ENCODE data around the gene VTI1A.

The VTI1A gene

GRCh38 chr10:112675560-112676083 lies 228.6 kb downstream of the VTI1A start:
- no peak overlapping the region for H3K4me3 ChIP-seq (replicated peaks in 1 of 2; ENCODE audit: low read depth in 2 of 2, low read length in 2 of 2)
- no peak for TF ChIP-seq CTCF (IDR thresholded peaks at IDR 0.05; ENCODE audit: low read depth, low read length)
- no peak for DNase-seq (ENCODE audit: low read depth in 2 of 2)

- peak in 1 of 2 donors; percentile 23 for DNase-seq (ENCODE audit: low read depth in 2 of 2)
- no peak for TF ChIP-seq CTCF (IDR thresholded peaks at IDR 0.05; ENCODE audit: low read depth, low read length)
- H3K4me3 ChIP-seq (replicated peaks in 1 of 2; ENCODE audit: low read depth in 2 of 2, low read length in 2 of 2) = no peak overlapping the region
Observed at GRCh38 chr10:112677689-112678088, 230.7 kb downstream of the VTI1A start.

GRCh38 chr10:112678581-112678980 lies 231.6 kb downstream of the VTI1A start:
- TF ChIP-seq CTCF (IDR thresholded peaks at IDR 0.05; ENCODE audit: low read depth, low read length) = no peak
- H3K4me3 ChIP-seq (replicated peaks in 1 of 2; ENCODE audit: low read depth in 2 of 2, low read length in 2 of 2) = no peak overlapping the region
- DNase-seq (ENCODE audit: low read depth in 2 of 2) = no peak

- TF ChIP-seq CTCF (IDR thresholded peaks at IDR 0.05; ENCODE audit: low read depth, low read length) = no peak
- no peak for DNase-seq (ENCODE audit: low read depth in 2 of 2)
- H3K4me3 ChIP-seq (replicated peaks in 1 of 2; ENCODE audit: low read depth in 2 of 2, low read length in 2 of 2) = no peak overlapping the region
Observed at GRCh38 chr10:112678987-112679386, 232.0 kb downstream of the VTI1A start.

- no peak for TF ChIP-seq CTCF (IDR thresholded peaks at IDR 0.05; ENCODE audit: low read depth, low read length)
- H3K4me3 ChIP-seq (replicated peaks in 1 of 2; ENCODE audit: low read depth in 2 of 2, low read length in 2 of 2) = no peak overlapping the region
- DNase-seq (ENCODE audit: low read depth in 2 of 2) = no peak
Observed at GRCh38 chr10:112679392-112679791, 232.4 kb downstream of the VTI1A start.

GRCh38 chr10:112680586-112680985 lies 233.6 kb downstream of the VTI1A start:
- H3K4me3 ChIP-seq (replicated peaks in 1 of 2; ENCODE audit: low read depth in 2 of 2, low read length in 2 of 2) = no peak overlapping the region
- TF ChIP-seq CTCF (IDR thresholded peaks at IDR 0.05; ENCODE audit: low read depth, low read length) = no peak
- DNase-seq (ENCODE audit: low read depth in 2 of 2) = no peak

- TF ChIP-seq CTCF (IDR thresholded peaks at IDR 0.05; ENCODE audit: low read depth, low read length) = no peak
- no peak overlapping the region for H3K4me3 ChIP-seq (replicated peaks in 1 of 2; ENCODE audit: low read depth in 2 of 2, low read length in 2 of 2)
- peak; percentile 72 to 73 for DNase-seq (ENCODE audit: low read depth in 2 of 2)
Observed at GRCh38 chr10:112687647-112688046, 240.6 kb downstream of the VTI1A start.

Data from cardiac fibroblast (primary cell).